ENCODE results near the gene FAM200C.

FAM200C gene

DNA sequence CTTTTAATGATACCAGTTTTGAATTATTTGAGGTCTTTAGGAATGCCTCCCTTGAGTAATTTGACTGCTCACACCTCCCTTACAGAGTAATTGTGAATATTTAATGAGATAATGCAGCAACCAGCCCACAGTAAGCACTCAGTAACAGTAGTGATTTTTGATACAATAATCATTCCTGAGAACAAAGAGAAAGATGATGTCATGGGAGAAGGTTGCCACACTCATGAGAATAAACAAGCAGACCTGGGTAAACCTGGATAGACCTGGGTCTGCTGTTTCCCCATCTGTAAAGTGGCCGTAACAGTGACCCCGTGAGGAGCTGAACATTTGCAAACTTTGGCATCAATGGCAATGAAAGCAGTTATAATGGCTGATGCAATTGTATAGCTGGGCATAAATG lies 33.6 kb downstream of the FAM200C start:
- no peak for DNase-seq

DNA sequence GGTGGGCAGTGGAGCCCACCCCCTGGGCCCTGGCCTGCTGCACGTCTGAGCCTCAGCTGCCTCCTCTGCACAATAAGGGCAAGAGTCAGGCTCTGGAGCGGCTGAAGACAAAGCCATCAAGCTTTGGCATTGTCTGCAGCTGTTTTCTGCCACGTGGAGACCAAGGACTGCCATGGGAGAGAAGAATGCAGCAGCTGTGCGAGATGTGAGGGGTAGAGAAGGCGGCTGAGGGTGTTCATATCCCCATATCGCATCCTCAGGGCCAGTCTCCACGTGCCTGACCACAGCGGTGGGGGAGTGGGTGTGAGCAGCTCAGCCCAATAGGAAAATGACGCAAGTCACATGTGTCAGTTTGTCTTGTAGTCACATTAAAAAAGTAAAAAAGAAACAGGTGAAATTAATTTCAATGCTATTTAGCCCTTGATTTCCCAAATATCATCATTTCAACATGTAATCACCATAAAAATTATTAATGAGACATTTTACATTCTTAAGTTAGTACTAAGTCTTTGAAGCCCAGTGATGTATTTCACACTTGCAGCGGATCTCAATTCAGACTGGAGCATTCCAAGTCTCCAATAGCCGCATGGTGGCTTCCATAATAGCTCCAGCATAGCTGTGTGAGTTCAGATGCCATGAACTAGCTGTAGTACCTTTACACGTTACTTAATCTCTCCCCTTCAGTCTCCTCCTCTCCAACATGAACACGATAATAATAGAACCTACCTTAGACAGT lies 36.0 kb downstream of the FAM200C start:
- no peak for DNase-seq

DNA sequence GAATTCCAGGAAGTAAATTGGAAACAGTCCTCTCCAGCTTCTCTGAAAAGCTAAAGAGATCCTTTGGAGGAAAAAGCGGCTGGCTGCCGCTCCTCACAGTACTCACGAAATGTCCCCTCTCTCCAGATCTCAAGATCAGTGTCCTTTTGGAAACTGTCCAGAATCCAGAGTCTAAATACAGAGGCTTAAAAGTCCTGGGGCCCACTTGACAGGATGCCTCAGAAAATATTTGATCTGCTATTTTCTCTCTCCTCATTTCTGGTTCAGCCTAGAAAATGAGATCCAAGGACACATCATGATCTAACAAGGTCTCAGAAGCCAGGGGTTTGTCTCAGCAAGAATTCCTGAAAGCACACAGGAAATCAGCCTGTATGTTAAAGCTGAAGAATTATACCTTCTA lies 36.6 kb downstream of the FAM200C start:
- DNase-seq: no peak

- no peak for DNase-seq
These were observed 38.1 kb downstream of the FAM200C start for GRCh38 chr5:160361624-160362228.

DNA sequence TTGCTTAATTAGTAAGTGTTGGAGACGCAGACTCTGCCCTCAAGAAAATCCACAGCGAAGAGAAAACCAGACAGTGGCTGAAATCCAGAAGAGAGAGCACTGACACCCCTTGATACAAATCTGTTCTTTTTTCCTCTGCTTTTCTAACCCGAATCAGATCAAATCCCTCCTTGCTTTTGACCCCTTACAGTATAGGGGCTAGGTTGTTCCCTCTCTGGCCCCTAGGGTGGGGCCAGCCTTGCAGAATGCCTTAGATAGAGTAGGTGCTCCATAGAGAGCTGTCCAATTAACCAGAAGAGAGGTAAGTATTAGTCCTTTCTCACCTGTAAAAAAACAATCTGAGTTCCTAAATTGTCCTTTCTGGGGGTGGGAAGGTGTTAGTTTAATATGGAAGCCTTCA lies 39.5 kb downstream of the FAM200C start:
- no peak for DNase-seq

- no peak for DNase-seq
These were observed 40.0 kb downstream of the FAM200C start for GRCh38 chr5:160359816-160360215.

DNA sequence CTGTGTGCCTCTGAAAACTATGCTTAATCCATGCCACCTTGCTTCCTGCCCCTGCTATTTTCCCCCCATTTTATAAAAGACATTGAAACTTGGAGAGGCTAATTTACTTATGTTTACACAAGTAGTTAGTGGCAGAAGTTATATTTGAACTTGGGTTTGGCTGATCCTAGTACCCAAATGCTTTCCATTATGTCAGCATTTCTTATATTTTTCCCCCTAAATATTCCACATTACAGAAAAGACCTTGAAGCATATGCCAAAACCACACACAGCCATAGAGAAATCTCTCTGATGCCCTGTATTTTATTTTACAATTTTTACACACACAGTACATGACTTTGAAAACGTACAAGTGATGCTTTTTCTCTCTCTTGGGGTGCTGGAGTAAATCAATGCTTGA lies 40.6 kb downstream of the FAM200C start:
- no peak for DNase-seq

GRCh38 chr5:160357861-160358411 lies 41.9 kb downstream of the FAM200C start:
- DNase-seq: no peak

- no peak for DNase-seq
These were observed 42.5 kb downstream of the FAM200C start for GRCh38 chr5:160357394-160357793.

GRCh38 chr5:160356550-160357347 lies 43.1 kb downstream of the FAM200C start:
- DNase-seq: no peak

DNA sequence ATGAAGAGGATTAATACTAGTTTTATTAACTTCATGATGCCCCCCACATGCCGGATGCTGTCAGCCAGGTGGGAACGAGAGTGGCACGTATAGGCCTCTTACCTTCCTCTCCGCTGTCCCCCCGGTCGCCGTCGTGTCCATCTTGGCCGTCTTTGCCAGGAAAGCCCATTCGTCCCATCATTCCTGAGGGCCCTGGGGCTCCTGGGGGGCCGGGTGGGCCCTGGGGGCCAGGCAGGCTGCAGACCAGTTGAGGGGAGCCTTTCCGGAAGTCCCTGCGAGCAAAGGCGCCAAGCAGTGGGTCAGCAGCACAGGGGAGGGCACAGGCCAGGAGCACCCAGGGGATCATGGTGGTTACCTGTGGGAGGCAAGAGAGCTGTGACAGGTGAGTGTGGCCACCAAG lies 45.2 kb downstream of the FAM200C start:
- DNase-seq: no peak

- DNase-seq: no peak
These were observed 46.5 kb downstream of the FAM200C start for GRCh38 chr5:160353379-160353778.

DNA sequence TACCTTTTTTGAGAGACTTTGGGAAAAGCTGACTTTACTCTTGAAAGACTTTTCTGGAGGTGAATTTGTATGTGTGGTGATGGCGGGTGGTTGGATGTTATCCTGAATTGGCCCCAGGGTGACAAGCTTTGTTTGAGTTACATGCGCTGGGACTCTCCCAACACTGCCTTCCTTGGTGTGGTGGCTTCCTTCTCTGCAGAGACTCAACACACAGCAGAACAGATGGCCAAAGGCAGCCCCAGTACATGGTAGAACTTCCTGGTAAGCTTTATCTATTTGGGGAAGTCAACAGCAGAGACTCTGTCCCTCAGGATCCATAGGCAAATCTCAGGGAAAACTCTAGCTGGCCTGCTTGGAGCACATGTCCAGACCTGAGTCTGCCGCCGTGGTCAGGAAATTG lies 47.5 kb downstream of the FAM200C start:
- no peak for DNase-seq

DNA sequence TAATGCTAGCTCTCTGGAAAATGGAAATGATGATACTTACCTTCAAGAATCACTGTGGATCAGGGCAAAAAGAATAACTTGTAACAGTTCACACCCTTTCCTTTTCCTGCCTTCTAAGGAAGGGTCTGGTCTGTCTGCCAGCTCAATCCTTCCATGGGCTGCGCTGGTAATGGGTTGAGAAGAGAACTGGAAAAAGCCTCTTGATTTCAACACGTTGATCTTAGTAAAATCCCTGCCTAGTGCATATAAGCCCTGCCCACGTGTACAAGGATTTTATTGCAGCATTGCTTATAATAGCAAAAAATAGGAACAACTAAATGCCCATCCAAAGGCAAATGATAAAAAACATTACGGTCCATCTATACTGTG lies 49.9 kb downstream of the FAM200C start:
- DNase-seq: no peak

DNA sequence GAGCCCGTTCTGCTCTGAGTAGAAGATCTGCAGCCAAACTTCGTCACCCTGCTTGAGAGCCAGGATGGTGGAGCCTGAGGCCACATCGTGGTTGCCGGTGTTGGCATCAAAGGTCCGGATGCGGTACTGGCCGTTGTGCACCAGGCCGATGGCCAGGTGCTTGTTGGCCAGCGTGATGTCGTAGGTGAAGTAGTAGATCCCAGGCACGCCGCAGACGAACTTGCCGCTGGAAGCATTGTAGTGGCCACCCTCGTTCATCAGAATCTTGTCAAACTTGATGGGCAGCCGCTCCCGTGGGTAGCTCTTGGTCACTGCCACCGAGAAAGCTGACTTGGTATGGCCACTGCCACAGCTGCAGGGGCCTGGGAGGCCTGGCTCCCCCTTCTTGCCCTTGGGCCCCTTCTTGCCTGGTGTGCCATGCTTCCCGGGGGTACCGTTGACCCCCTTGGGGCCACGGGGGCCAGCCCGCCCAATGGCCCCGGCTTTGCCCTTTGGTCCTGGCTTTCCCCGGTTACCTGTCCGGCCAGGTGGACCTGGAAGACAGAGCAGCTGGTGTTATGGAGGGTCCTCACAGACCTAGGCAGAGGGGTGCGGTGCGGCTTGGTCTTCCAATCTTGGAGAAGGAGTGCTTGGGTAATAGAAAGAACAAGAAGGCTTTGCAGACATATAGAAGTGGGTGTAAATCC lies 50.5 kb downstream of the FAM200C start:
- DNase-seq: no peak

- no peak for DNase-seq
These were observed 51.8 kb downstream of the FAM200C start for GRCh38 chr5:160348080-160348479.

DNA sequence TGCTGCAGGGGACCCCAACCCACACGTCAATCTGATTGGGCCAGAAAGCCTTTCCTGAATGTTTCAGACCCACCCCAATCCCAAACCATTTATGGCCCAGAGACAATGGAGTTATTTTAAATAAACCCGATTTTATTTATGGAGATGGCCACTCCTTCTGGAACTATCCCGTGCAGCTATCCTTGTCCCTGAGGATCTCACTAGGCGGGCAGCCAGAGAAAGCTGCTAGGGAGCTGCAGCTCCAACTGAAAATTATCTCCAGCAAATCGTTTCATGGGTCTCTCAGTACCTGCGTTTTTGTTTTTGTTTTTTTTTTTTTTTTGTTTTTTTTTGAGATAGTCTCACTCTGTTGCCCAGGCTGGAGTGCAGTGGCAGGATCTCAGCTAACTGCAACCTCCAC lies 52.4 kb downstream of the FAM200C start:
- DNase-seq: no peak

Measured in activated gamma-delta T cell (primary cell).